PC-3 (cell line): Measurements from ENCODE around the gene TNFAIP3.

Experiments
- EZH2phosphoT487 ChIP-seq: fragments of 300-600 bp; sonication (generic); IDR thresholded peaks from 2 replicates; pipeline ENCODE4 v1.6.1; 2018; ENCODE audit warnings: mild to moderate bottlenecking, antibody characterized with exemption, low read length, borderline replicate concordance
- TF ChIP-seq, protein P1 (sequence below): fragments of 300-600 bp; sonication (generic); conservative IDR thresholded peaks from 2 replicates; pipeline ENCODE4 v1.5.1; 2017; ENCODE audit warnings: antibody characterized with exemption, low read depth, mild to moderate bottlenecking, low read length

DNA sequence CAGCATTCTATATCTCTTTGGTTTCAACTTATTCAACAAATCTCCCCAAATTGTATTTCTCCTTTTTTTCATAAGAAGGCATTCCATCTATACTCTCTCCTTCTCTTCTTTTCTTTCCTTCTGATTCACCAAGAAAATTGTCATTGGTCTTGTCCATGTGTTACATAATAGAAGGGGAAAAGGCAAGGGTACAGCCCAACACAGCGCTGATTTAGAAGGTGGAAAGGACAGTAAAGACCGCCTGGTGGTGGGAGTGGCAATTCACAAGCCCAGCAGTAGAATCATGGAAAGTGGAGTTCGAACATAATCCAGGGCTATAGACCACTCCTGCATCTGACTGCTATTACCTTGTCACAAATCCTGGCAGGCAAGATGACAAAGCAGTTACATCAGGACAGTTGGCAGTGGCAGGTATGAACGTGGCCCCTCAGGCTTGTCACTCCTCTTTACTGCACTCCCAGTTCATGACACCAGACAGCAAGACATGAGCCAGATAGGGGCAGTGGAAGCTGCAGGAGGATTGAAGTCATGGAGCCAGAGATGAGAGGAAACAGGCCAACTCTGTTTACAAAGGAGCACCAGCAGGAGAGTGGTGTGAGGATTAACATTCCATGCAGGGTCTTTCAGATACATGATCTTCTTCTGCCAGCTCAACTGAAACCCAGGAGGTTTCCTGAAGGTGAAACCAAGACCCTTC is 2.1 kb upstream of the TNFAIP3 start:
- TF ChIP-seq, protein P1, sequence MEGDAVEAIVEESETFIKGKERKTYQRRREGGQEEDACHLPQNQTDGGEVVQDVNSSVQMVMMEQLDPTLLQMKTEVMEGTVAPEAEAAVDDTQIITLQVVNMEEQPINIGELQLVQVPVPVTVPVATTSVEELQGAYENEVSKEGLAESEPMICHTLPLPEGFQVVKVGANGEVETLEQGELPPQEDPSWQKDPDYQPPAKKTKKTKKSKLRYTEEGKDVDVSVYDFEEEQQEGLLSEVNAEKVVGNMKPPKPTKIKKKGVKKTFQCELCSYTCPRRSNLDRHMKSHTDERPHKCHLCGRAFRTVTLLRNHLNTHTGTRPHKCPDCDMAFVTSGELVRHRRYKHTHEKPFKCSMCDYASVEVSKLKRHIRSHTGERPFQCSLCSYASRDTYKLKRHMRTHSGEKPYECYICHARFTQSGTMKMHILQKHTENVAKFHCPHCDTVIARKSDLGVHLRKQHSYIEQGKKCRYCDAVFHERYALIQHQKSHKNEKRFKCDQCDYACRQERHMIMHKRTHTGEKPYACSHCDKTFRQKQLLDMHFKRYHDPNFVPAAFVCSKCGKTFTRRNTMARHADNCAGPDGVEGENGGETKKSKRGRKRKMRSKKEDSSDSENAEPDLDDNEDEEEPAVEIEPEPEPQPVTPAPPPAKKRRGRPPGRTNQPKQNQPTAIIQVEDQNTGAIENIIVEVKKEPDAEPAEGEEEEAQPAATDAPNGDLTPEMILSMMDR, result no peak
- no peak for TF ChIP-seq EZH2phosphoT487
